Body of pancreas (tissue), 4 donors: ENCODE measurements around the gene MASP2.

Experiments
- CTCF ChIP-seq, 7 experiments: fragments of 450-650 bp in 4 of 7; fragments of 200-600 bp in 3 of 7; sonication (generic) in 3 of 7; IDR thresholded peaks; one replicate each; pipeline ENCODE4 v1.5.1; 2016 to 2019; ENCODE audit warnings: antibody characterized with exemption in 7 of 7
- POLR2A ChIP-seq, 3 donors: fragments of 450-650 bp; IDR thresholded peaks; one replicate each; pipeline ENCODE4 v1.6.1; 2016; ENCODE audit warnings: antibody characterized with exemption in 3 of 3, mild to moderate bottlenecking in 2 of 3

- TF ChIP-seq CTCF (IDR thresholded peaks at IDR 0.05) (no peak), POLR2A (IDR thresholded peaks at IDR 0.05) (no peak)
Measured at GRCh38 chr1:11054181-11054580, 7.1 kb upstream of the MASP2 start.
